Measurements from ENCODE around the gene INTS1.

Gene INTS1

DNA sequence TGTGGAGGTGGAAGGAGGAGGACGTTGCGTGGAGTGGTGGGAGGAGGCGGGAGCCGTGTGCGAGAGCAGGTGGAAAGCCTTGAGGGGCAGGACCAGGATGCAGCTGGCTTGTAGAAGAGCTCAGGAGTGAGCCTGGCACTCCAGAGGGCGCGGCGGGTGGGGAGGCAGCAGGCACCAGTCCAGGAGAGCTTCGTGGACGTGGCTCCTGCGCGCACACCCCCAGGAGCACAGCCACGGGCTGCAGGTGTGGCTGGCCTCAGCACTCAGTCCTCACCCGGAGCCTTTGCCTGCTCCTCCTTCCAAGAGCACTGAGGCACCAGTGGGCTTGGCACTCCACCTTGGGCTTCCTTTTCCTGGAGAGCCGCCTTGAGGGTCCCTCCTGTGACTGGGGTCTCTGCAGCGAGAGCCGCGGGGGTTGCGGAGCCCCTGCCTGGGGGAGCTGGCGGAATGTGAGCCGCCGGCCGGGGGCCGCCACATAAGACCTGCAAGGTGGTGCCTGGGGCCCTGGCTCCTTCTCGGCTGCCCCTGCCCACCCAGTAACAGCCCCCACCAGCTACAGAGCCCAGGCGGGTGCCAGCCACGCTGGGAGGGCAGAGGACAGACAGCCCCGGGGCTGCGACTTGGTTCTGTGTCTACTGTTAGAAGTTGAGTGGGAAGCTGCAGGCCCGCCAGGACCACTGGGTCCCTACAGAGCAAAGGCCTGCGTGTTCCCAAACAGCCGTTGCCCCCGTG, 37.4 kb upstream of the INTS1 start:
- no peak for DNase-seq

DNA sequence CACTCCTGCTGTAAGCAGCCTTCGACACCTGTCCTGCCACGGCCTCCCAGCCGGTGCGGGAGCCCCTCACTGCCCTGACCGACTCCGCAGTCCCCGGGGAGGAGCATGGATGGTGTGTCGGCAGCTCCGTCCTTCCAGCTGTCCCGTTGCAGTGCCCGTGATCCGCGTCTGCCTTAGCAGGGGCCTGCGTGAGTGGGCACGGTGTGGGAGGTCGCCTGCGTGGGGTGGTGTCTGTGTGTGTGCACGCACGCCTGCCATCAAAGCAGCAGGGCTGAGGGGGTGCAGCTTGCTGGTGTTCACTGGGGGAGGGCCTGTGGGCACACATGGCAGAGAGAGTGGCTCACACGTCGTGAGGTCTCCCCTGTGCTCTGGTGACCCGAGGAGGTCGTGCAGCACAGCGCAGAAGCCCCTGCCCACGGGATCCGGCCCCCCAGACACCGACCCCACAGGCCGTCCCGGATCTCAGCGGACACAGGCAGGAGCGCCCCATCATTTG, 36.6 kb upstream of the INTS1 start:
- DNase-seq, result no peak

DNA sequence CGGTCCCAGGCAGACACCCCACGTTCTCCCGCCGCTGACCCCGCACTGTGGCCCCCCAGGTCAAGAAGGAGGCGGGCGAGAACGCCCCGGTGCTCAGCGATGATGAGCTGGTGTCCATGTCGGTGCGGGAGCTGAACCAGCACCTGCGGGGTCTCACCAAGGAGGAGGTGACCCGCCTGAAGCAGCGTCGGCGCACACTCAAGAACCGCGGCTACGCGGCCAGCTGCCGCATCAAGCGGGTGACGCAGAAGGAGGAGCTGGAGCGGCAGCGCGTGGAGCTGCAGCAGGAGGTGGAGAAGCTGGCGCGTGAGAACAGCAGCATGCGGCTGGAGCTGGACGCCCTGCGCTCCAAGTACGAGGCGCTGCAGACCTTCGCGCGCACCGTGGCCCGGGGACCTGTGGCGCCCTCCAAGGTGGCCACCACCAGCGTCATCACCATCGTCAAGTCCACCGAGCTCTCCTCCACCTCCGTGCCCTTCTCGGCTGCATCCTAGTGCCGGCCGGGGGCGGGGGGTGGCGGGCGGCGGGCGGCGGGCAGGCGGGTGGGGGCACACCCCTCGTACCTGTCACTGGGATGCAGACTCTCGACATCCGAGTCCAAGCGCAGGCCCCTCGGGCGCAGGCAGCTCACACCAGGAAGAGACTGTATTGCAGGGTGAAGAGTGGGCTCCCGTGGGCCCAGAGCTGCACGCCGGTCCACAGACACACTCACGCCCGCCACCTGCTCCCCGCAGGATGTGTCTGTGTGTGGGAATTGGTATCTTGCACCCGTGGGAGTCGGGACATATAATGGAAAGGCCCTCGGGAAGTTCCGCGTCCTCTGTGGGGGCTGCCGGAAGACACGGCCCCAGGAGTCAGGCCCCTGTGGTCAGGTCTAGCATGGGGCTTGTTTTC, 35.9 kb upstream of the INTS1 start:
- DNase-seq, result no peak

DNA sequence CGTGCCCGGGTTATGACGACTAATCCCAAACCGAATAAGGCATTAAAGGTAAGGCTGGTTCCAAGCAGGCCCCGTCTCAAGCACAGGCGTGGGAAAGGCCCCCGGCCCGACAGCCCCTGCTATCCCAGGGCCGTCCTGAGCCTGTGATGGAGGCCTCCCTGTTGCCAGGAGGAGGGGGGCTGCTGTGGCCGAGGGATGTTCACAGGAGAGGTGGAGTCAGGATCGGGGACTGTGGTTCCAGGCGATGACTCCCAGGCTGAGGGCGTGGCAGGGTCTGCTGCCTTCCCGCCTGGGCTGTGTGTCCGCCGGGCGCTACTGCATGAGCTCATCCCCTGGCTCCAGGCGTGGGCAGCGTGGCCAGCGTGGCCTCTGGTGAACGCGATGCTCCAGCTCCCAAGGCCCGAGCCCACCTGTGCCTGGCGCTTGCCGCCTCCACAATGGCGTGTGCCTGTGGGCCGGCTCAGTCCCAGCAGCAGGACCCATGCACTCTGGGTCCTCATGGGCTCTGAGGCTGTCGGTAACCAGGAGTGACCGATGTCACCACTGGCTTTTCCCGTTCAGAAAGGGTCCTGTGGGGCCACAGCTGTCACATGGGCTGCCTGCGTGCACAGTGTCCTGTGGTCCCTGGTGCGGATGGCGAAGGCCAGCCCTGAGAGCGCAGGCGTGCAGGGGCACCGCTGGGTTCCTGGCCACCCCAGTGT, 35.1 kb upstream of the INTS1 start:
- DNase-seq, result no peak

DNA sequence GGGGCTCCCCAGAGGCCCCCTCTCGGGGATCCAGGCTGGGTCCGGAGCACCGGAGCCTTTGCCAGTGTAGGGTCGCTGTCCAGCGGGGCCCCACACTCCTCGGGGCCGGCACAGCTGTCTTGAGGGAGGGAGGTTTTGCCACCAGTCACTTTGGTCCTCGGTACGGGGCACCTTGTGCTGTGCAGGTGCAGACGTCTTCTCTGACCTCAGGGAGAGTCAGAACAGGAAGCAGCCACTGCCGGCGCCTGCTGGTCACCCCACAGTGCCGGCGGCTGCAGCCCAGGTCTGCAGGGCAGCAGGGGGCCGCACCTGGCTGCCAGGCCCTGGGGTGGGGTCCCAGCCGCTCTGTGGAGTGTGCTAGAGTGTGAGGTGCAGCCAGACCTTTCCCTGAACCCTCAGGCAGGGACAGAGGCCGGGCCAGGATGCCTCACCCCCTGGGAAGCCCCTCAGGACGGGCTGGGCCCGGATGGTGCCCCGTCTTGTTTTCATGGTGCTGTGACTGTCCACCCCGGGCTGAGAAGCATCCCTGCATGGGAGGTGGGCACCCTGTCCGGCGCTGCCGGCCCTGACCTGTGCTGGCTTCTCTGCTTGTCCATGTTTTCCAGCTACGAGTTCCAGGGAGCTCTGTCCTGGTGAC, 34.5 kb upstream of the INTS1 start:
- DNase-seq, result no peak

DNA sequence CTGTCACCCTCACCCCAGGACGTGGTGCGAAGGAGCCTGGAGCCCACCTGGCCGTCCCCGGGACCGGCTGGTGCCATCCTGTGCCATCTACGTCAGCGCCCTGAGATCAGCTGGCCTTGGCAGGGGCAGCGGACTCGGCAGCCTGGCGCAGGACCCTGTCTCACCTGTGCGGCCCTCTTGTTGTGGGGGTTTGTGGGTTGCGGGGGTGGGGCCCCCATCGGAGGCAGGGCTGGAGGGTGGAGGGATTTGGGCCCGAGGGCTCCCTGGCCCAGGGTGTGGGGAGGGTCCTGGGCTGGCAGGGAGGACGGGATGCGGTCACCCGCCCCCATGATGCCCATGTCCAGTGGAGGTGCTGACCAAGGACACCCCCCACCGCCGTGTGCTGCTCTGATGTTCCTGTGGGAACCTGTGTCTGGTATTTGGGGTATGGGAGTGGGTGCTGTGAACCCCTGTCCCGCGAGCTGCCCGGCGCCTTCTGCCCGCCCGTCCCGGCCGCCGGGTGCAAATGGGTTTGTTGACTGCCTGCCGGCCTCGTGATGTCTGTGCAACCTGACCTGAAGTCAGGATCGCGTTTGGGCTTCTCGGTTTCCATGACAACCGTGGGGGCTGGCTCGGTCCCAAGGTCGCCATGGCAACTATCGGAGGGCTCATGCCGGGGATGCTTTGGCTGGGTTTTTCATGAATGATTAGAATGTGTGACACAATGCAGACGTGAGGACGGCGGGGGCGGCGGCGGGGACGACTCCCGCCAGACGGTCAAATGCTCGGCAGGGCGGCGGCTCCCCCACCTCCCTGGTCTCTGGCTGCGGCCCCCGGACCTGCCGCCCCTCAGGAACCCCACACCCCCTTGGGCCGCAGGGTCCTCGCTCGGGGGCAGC, 33.6 kb upstream of the INTS1 start:
- DNase-seq, result peak; percentile 45

DNA sequence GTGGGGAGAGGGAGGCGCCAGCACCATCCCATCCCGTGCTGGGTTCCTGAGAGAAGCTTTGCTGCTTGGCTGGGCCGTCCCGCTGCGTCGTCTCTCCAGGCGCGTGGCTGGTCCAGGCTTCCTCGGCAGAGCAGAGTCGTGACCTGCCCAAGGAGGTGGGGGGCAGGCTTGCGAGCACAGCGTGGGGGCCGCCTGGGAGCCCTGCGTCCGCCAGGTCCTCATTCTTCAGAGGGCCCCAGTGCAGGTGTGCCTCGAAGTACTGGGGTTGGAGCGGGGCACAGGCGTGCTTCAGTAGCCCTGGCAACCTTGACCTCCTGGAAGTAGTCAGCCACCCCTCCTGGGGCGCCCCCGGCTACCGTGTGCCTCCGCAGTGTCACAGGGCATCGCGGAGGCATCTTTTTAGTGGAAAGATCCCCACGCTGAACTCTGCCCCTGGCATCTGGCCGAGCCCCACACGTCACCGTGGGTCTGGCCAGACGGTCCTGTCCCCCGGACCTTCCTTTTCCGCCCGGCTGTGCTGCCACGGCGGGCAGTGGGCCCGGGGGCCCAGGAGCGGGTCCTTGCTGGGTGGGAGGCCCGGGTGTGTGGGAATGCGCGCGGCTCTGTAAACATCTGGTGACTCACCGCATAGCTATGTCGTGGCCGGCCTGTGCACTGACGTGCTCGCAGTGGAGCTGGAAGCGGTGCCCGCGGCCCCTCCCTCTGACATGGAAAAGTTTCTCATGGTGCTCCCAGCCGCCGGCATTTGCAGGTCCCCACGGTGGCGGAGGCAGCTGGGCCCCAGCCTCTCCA, 32.8 kb upstream of the INTS1 start:
- DNase-seq, result peak; percentile 42

DNA sequence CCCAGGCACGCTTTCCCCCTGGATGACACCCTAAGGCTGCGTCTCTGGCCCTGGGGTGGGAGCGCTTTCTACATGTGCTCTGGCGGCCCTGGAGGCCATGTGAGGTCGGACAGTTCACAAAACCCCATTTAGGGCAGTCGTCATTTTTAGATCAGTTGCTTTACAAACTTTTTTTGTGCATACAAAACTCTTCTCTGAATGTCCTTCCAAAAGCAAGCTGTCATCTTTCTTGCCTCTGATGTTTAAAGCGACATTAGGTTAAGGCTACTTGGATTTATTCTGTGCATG, 32.2 kb upstream of the INTS1 start:
- DNase-seq, result no peak

DNA sequence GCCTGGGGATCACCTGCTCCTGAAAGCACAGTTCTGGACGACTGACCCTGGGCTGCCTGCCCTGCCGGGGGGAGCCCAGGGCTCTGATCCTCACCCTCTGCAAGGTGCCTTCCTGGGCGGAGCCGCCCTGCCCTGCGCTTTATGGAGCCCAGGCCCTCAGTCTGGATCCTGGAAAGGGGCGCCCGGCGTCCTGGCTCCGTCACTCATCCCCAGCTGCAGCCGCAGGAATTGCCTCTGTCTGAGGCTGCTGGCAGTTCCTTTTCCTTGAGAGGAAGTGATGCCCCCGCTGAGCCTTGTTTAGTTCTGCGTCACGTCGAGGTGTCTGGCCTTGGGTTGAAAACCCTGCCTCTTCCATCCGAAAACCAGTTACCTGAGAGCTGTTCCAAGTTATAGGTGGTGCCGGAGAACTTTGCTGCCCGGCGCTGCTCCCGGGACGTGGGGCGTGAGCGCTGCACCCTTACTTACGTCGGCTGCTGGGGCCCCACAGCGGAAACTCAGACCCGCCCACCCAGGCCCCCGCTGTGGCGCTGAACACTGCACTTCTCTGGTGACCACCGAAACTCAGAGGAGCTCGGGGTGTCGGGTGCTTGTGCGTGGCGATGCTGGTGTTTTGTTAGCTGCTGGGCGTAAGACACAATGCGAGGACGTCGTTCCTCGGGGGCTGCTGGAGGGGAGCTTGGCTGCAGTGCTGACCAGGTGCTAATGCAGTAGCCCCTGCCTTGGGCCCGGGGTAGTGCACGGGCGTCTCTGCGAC, 31.7 kb upstream of the INTS1 start:
- DNase-seq, result no peak

DNA sequence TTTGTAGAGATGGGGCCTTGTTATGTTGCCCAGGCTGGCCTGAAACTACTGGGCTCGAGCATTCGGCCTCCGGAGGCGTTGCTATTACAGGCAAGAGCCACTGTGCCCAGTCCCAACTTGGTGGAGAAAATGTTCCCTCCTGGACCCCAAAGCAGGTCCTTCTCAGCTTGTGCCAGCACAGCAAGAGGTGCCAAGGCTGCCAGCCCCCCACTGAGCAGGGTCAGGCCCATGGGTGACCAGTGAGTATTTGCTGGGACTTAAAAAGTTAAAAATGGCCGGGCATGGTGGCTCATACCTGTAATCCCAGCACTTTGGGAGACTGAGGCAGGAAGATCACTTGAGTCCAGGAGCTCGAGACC, 30.9 kb upstream of the INTS1 start:
- no peak for DNase-seq

DNA sequence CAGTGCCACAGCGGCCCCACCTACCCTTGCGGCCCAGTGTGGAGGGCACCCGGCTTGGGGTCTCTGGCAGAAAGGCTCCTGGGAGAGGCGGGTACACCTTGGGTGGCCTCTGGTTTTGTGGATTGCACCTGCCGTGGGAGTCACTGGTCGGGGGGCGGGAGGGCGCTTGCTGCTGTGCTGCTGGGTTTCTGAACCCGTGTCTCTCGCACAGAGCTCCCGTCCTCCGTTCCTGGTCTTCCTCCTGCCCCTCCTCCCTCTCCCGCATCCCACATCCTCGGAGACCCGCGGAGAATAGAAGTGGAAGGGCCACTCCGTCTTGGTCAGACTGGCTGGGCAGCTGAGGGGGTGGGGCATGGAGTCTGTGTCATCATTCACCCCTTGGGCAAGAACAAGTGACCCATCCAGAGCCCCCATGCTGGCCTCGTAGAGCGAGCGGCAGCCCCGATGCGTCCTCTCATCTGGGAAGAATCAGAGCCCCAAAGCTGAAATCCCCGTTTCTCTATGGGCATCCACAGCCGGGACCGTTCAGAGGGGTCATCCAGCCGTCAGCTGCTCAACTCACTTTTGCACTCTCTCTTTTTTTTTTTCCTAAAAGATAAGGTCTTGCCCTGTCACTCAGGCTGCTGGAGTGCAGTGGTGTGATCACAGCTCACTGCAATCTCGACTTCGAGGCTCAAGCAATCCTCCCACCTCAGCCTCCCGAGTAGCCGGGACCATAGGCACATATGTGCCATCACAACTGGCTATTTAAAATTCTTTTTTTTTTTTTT, 30.3 kb upstream of the INTS1 start:
- no peak for DNase-seq

DNA sequence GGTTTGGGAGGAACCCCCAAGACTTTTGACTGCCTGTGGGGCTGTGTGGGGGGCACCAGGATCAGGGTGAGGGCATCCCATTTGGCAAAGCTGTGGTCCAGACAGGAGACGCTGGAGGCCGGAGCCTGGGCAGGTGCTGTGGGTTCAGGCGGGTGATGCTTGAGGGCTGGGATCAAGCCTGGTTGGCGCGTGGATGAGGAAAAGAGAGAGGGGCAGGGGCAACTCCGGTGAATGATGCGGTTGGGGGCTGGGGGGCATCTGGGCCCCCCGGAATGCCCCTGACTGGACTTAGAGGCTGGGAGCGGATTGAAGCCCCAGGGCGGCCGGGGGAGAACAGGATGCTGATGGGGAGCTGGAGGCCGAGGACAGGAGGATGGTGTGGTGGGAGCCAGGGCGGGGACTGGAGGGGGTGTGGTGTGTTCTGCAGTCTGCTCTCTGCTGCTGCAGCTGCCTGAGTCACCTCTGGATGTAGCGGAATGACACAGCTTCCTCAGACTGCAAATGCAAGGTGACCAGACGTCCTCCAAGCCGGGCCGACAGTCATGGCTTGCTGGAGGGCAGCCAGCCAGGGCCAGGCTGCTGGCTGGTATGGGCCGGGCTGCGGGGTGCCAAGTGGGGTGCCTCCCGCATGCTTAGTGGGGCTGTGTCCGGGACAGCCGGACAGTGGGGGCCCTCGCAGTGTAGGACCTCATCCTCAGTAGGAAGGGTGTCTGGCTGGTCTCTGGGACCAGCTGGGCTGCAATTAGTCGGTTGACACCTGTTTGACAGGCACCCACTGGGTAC, 29.5 kb upstream of the INTS1 start:
- no peak for DNase-seq

DNA sequence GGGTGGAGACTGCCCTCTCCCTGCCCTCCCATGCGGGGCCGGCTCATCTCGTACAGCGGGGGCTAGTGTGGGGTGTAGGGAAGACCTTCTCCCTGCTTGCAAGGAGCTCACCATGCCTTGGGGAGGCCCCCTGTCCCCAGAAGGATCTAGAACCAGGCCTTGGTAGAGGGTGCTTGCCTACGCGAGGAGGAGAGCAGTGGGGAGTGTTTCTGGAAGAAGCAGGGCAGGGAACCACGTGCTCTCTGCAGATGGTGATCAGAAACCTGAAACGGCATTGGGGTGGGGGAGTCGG, 29.0 kb upstream of the INTS1 start:
- no peak for DNase-seq

DNA sequence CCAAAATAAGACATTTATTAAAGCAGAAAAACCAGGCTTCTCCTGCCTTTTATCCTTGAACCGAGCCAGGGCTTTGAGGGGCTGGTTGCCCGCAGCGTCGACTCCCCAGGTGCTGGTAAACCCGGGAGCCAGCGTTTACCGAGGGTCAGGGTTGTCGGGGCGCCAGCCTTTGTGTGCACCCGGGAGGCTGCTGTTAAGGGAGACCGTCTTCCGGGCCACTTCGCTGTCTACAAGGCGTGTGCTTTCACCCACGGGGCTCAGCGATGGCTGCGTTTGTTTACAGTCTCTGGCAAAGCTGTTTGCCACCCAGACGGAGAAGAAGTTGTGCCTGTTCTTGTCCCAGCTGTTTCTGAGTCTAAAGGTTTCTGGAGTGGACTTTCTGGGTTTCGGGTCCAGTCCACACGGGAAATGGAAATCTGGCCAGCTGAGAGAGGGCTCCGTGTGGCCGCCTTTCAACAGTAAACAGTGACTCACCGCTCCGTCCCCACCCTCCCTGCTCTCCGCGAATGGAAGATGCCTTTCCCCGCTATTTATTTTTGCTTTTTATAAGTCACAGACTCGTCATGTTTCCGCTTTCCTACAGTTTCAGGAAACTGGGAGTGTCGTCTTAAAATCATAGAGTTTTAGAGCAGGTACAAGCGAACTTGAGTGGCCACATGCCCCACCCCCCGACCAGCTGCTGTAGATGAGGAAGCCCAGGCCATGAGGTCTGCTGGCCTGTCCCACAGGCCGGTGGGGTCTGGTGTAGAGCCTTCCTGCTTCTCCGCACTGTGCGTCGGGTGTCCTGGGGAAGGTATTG, 28.5 kb upstream of the INTS1 start:
- DNase-seq, result peak; percentile 26

DNA sequence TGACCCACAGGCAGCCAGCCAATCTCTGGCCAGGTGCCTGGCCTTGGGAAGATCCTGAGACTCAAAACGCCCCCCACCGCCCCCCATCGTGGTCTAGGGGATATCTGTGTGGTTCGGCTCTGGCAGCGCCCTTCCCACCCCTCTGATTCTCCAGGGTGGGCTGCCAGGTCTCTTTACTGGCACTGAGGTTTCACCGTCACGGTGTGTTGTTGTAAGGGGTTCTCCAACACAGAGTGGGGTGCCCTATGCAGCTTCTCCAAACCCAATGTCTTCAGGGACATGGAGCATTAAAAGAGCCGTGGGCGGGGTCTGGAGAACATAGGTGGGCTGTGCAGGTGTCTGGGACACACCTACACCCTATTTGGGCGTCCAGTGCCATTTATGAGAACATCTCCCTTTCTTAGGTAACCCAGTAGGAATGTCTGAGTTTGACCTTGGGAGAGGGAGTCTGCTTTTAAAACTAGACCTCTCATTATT, 27.8 kb upstream of the INTS1 start:
- no peak for DNase-seq

DNA sequence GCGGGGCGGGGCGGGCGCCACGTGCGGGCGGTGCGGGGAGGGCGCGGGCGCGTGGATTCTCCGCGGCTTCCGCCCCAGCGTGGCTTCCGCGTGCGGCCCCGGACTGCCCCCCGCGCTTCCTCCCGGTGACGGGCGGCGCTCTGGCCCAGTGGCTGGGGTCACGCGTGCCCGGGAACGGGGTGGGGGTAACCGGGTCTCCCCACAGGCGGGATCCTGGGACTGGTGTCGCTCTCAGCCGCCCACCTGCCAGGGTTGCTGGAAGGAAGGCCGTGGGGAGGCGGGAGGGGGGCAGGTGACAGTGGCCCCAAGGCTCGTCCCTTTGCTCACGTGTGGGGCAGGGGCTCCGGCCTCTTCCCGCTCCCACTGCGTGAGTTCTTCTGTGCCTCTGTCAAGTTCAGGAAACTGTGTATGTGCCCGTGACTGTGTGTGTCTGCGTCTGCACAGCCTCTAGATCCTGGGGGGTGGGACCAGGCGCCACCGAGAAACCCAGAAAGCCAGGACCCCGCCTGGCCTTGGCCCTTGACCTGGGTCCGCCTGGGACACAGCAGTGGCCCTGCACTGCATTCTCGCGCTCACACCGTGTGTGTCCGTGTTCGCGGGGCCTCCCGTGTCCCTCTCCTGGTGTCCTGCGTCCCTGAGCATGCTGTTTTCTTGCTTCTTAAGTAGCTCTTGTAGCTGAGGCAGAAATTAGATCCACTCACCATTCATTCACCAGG, 27.2 kb upstream of the INTS1 start:
- no peak for DNase-seq

DNA sequence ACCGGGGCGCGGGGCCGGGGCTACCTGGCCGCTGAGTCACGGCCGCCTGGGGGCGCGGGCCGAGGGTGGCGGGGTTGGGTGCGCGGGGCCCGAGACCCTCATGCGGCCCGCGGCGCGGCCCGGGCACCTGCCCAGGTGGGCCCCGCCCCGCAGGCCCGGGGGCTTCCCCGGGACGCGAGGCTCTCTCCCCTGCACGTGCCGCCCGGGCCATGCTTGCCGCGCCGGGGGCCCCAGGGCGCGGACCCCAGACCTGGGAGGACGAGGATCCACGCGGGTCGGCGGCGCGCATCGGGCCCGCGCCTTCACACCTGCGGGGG, 26.7 kb upstream of the INTS1 start:
- DNase-seq, result no peak
